GM19240 (cell line): ENCODE data around the gene CBLIF.
"Not testable (repeated sequence)": the region's sequence is repeated elsewhere in the genome, so short reads cannot be mapped to it uniquely, and the experiment has no call there.

ENCODE experiments used
- DNase-seq: peaks from one replicate; pipeline ENCODE4 v3.0.0; 2011; ENCODE audit warnings: low spot score; ENCODE audit not compliant: insufficient read length

Gene CBLIF

DNA sequence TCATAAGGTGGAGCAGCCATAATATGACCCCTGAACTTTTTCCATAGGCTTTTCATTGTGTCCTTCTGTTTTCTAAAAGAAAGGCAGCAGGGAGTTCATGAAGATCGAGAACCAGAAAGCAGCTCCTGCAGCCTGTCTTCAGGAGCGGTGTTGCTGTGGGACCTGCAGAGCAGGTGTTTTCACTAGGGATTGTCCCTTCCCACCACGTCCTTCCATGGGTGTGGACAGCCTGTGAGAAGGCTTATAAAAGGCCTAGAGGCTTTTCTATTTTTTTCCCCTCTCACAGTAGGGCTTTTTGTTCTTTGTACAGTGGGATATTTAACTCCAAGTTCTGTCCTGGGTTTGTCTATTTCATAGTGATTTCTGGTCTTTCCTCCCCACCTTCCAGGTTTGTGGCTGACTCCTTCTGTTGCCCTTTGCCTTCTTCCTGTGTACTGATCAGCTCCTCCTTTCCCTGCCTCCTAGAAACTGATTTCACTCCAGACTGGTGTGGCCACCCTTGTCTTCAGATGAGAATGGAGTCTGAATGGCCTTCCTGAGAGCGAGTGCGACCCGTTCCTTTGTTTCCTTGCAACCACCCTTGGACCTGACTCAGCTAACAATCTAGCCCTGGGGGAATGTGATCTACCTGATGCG is 44.8 kb downstream of the CBLIF start:
- no peak for DNase-seq

DNA sequence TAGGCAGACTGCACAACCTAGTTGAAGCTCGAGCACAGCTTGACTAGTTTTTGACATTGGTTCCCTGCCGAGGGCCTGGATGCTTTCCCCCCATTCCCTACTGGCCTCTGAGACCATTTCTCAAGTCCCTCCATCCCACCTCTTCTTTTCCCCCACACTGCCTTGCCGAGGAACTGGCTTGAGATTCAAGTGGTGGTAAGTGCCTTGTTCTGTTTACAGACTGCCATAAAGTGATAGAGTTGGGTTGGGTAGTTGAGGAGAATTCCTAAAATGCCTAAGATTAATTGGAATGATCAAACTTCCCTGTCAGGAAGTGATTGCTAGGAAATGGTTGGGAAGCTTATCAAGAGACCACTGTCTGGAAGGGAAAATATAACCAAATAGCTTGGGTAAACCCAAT is 50.9 kb downstream of the CBLIF start:
- no peak for DNase-seq

DNA sequence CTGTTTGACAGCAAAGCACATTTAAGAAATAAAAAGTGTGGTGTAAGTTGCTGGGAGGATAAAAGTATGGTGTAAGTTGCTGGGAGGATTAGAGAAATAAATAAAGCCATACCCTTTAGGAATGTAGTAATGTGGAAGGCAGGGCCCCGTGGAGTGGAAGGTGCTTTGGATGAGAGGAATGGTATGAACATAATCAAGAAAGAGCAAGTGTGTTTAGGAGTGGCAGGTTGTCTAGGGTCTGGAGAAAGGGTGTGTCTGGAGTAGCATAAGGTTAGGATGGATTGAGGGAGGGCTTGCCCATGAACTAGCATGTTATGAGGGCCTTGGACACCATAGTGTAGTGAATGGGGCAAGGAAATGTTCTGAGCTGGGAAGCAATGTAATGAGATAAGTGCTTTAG is 52.8 kb downstream of the CBLIF start:
- no peak for DNase-seq

DNA sequence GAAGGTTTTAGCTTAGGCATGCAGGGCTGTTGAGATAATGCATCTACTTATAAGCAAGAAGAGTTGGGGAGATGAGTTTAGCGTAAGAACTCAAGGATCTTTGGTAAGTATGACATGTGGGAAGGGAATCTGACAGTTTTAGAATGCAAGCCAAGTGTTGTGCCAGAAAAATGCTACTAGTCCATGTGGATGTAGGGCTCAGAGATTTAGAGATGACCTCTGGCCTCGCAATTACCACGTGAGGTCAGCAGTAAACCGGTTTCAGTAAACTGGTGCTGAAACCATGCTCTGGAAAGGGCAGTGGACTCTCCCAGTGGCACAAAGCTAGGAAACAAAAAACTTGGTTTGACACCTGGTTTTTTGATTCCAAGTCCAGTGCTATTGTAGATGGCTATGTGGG is 53.7 kb downstream of the CBLIF start:
- DNase-seq = no peak

DNA sequence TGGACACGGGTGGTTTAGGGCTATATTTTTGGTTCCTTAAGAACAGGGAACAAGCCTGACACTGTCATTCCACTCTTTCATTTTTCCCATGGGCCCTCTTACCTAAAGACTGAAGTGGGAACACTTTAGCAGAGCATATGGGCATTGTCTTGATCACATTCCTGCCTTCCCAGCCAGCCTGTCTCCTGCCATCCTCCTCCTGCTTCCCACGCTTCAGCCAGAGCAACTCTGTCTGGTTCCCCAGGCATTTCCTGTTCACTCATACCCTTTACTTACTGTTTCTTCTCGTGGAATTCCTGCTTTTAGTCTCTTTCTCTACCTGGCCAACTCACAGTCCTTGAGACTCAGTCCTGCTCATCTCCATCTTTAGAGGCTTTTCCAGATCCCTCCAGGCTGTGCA is 57.5 kb downstream of the CBLIF start:
- DNase-seq = no peak

DNA sequence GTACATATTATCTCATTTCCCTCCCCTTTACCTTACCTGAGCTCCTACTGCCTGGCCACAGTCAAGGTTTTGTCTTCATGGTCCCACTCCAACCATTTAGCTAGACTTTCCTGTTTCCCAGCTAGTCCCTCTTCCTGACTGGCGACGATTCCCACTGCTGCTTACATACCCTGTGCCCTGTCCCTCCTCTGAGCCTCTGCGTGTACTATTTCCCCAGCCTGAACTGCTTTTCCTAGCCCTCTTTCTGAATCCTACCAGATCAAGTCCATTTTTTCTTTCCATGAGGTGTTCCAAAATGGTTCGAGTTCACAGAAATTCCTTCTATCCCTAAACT is 58.1 kb downstream of the CBLIF start:
- no peak for DNase-seq

DNA sequence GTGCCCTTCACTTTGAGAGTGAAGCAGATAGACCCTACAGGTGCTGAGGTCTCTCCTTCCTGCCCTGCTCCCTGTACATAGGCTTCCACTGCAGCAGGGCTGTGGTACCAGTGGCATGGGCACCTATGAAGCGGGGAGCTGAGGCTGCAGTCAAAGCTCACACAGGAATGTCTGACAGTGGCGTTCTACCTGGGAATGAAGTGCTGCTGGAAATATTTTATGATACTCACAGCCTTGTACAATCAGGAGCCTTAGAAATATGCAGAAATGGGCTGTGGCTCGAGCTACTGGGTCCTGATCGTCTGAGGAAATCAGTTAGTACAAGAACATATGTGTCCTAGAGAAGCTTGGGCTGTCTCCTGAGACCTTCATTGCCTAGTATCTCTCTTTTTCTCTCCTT is 59.5 kb downstream of the CBLIF start:
- DNase-seq = no peak

DNA sequence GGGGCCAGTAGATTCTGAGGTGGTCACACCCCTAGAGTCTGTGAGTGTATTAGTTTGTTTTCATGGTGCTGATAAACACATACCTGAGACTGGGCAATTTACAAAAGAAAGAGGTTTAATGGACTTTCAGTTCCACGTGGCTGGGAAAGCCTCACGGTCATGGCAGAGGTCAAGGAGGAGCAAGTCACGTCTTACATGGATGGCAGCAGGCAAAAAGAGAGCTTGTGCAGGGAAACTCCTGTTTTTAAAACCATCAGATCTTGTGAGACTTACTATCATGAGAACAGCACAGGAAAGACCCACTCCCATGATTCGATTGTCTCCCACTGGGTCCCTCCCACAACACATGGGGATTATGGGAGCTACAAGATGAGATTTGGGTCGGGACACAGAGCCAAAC is 60.9 kb downstream of the CBLIF start:
- not testable (repeated sequence) for DNase-seq

DNA sequence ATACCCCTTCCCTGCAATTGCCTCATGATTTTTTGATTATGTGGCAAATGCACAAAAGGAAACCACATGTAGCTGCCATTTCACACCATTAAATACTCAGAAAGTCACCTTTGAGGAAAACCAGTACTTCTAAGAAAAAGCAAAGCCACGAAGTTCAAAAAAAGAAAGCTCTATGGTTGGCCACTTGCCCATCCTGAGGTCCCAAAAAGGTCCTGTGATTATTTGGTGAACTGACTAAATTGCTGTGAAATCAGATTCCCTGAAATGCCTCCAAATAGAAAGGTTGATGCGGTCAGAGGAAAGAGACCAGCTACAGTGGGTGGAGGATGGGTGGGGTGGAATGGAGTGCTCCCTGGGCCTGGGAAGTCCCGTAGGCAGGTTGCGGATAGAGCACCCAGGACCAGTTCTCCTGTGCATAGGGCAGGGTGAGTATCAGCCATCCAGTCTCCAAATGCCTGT is 61.6 kb downstream of the CBLIF start:
- no peak for DNase-seq

DNA sequence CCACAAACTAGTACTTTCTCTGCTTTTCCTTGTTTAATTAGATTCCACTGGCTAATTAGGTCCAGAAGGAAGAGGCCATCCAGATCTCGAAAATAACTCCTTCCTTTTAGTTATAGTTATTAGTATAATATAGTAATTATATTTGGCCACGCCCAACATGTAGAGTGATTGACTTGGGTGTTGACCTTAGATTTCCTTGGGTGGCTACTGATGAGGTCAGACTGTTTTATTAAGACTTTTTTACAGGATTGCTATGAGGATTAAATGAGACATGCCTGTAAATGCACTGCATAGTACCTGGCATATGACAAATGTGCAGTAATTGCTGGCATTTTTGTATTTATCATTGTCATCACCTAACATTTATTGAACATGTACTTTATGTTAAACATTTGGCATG is 63.2 kb downstream of the CBLIF start:
- no peak for DNase-seq

DNA sequence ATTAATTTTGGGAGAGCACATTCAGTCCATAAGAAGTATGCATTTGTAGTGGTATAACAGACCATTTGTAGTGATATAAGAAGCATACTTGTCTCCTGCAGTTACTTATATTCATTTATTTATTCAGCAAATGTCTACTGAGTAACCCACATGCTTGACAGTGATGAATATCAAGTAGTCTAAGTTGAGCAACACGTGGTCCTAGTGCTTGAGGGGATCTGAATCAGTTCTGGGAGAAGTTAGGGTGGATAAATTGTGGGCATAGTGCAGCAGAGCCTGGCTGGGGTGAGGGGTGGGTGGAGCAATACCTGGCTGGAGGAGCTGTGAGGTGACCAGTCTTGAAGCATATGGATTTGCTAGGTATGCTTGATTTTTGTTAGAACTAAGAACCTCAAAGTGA is 65.8 kb downstream of the CBLIF start:
- DNase-seq = no peak
